KOPT-K1 (cell line): Measurements from ENCODE around the gene CEACAM6.
"Not testable (repeated sequence)": the region's sequence is repeated elsewhere in the genome, so short reads cannot be mapped to it uniquely, and the experiment has no call there.

ENCODE experiments used
- H3K27ac ChIP-seq: fragments of 200-600 bp; sonication (generic); 2 replicates; pipeline ENCODE4 v1.5.1; 2016; ENCODE audit warnings: antibody characterized with exemption, mild to moderate bottlenecking, low read depth, low read length; ENCODE audit not compliant: poor library complexity, severe bottlenecking
- H3K36me3 ChIP-seq: fragments of 200-600 bp; sonication (generic); 2 replicates; pipeline ENCODE4 v1.5.1; 2017; ENCODE audit warnings: antibody characterized with exemption, mild to moderate bottlenecking, low read length, moderate library complexity; ENCODE audit not compliant: insufficient read depth
- H3K9me3 ChIP-seq: fragments of 200-600 bp; sonication (generic); 2 replicates; pipeline ENCODE4 v1.5.1; 2017; ENCODE audit warnings: antibody characterized with exemption, low read length, mild to moderate bottlenecking; ENCODE audit not compliant: insufficient read depth, poor library complexity, severe bottlenecking

Gene CEACAM6

DNA sequence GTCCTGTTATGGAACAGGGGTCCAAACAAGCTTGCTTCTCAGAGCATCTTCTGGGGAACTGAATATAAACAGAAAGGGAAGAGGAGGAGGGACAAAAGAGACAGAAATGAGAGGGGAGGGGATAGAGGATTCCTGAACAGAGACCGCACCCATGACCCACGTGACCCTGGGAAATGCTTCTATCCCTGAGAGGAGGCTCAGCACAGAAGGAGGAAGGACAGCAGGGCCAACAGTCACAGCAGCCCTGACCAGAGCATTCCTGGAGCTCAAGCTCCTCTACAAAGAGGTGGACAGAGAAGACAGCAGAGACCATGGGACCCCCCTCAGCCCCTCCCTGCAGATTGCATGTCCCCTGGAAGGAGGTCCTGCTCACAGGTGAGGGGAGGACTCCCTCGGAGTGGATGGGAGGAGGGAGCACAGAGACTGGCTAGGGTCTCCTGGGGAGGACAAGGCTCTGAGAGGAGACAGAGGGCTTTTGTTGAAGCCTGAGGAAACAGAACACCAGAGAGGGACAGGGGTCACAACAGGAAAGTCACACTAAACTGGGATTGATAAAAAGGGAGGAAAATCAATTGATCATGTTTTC, at the start of gene CEACAM6:
Gene CEACAM6, plus strand, starts transcription at position 203 of the 586 bp plus-strand sequence. Its CDS starts 109 bp downstream, at position 312.
- no peaks in the 10 kb centered on the region for H3K9me3 ChIP-seq
- H3K36me3 ChIP-seq, result no peaks in the 10 kb centered on the region
- no peak within 1 kb of the TSS for H3K27ac ChIP-seq

DNA sequence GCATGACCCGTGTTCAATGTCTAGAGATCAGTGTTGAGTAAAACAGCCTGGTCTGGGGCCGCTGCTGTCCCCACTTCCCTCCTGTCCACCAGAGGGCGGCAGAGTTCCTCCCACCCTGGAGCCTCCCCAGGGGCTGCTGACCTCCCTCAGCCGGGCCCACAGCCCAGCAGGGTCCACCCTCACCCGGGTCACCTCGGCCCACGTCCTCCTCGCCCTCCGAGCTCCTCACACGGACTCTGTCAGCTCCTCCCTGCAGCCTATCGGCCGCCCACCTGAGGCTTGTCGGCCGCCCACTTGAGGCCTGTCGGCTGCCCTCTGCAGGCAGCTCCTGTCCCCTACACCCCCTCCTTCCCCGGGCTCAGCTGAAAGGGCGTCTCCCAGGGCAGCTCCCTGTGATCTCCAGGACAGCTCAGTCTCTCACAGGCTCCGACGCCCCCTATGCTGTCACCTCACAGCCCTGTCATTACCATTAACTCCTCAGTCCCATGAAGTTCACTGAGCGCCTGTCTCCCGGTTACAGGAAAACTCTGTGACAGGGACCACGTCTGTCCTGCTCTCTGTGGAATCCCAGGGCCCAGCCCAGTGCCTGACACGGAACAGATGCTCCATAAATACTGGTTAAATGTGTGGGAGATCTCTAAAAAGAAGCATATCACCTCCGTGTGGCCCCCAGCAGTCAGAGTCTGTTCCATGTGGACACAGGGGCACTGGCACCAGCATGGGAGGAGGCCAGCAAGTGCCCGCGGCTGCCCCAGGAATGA, 48.4 kb upstream of the CEACAM6 start:
- no peaks in the 10 kb centered on the region for H3K9me3 ChIP-seq
- no peaks in the 10 kb centered on the region for H3K36me3 ChIP-seq
- H3K27ac ChIP-seq, result no peak overlapping the region

DNA sequence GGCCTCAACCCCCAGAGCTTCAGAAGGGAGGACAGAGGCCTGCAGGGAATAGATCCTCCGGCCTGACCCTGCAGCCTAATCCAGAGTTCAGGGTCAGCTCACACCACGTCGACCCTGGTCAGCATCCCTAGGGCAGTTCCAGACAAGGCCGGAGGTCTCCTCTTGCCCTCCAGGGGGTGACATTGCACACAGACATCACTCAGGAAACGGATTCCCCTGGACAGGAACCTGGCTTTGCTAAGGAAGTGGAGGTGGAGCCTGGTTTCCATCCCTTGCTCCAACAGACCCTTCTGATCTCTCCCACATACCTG, 47.9 kb upstream of the CEACAM6 start:
- Histone ChIP-seq H3K36me3 (no peaks in the 10 kb centered on the region), H3K9me3 (no peaks in the 10 kb centered on the region), H3K27ac (no peak overlapping the region)

DNA sequence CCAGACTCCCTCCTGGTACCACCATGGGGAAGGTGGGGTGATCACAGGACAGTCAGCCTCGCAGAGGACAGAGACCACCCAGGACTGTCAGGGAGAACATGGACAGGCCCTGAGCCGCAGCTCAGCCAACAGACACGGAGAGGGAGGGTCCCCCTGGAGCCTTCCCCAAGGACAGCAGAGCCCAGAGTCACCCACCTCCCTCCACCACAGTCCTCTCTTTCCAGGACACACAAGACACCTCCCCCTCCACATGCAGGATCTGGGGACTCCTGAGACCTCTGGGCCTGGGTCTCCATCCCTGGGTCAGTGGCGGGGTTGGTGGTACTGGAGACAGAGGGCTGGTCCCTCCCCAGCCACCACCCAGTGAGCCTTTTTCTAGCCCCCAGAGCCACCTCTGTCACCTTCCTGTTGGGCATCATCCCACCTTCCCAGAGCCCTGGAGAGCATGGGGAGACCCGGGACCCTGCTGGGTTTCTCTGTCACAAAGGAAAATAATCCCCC, 47.4 kb upstream of the CEACAM6 start:
- Histone ChIP-seq H3K9me3 (no peaks in the 10 kb centered on the region), H3K36me3 (no peaks in the 10 kb centered on the region)

DNA sequence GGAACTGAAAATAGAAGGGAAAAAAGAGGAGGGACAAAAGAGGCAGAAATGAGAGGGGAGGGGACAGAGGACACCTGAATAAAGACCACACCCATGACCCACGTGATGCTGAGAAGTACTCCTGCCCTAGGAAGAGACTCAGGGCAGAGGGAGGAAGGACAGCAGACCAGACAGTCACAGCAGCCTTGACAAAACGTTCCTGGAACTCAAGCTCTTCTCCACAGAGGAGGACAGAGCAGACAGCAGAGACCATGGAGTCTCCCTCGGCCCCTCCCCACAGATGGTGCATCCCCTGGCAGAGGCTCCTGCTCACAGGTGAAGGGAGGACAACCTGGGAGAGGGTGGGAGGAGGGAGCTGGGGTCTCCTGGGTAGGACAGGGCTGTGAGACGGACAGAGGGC, 46.8 kb upstream of the CEACAM6 start, which contains the start of gene CEACAM5:
Gene CEACAM5, plus strand, starts transcription at position 146 of the 400 bp plus-strand sequence. Its CDS starts 106 bp downstream, at position 252.
- Histone ChIP-seq H3K36me3 (no peaks in the 10 kb centered on the region), H3K9me3 (no peaks in the 10 kb centered on the region), H3K27ac (no peak within 1 kb of the TSS)

More for the DNA sequence above, 47.4 kb upstream of the CEACAM6 start:
- no peak overlapping the region for H3K27ac ChIP-seq

DNA sequence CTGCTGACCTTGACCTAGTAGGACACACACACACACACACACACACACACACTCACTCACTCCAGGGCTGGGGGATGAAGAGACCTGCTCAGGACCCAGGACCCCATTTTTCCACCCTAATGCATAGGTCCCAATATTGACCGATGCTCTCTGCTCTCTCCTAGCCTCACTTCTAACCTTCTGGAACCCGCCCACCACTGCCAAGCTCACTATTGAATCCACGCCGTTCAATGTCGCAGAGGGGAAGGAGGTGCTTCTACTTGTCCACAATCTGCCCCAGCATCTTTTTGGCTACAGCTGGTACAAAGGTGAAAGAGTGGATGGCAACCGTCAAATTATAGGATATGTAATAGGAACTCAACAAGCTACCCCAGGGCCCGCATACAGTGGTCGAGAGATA, 45.8 kb upstream of the CEACAM6 start:
- not testable (repeated sequence) for H3K27ac ChIP-seq, H3K36me3 ChIP-seq, H3K9me3 ChIP-seq

DNA sequence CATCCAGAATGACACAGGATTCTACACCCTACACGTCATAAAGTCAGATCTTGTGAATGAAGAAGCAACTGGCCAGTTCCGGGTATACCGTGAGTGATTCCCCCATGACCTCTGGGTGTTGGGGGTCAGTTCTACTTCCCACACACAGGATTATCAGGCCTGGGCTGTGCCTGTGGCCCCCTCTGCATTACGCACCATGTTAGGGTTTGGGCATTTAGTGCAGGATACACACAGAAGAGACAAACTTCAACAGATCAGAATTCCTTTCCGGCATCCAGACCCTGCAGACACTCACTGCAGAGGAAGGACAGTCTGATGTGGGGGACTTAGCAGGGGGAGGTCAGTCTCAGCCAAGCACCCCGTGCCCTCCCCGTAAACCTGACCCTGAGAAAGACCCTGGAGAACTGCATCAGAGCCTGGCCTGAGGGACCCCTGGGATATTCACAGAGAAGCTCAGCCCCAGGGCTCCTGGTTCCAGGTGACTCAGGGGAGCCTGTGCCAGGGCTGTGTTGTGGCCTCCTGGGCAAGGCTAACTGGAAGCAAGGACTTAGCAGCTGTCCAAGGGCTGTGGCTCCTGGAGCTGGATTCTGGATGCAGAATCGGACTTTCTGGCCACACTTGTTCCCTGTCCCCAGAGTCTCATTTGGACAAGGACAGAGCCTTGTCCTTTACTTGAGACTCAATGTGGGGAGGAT, 45.2 kb upstream of the CEACAM6 start:
- H3K27ac ChIP-seq, result no peak overlapping the region
- no peaks in the 10 kb centered on the region for H3K36me3 ChIP-seq
- H3K9me3 ChIP-seq, result no peaks in the 10 kb centered on the region

DNA sequence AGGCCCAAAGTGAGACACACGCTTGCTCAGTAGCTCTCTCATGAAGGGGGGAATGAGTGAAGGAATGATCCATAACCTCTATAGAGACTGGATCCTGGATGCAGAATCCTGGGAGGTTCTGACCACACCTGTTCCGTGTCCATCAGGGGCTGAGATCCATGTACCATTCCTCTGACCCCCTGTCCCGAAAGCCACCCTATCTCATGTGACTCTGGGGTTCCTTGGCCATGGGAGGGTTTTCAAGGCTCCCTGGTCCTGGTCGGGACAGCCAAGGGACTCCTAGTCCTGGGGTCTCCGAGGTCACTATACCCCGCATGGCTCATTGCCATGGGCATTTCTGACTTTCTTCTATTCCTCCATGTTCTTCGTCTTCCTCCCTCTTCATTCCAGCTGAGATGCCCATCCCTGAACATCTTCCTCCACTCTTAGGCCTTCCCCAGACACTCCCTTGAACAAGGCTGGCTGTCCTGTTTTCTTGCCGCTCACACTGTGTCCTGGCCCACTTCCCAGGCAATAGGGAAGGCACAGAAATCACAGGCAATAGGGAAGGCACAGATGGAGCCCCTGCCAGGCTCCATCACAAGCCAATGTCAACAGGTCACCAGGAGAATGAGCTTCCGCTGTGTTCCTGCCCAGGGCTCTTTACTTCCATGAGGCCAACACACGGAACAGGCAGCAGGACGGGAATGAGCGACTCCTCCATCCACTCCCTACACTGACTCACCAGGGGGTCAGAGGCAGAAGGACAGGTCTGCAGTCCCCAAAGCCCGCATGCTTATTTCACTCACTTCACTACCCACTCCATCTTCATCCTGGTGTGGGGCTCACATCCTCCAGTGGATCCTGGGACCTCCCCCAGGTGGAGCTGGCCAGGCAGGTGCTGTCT, 43.7 kb upstream of the CEACAM6 start:
- H3K27ac ChIP-seq, result no peak overlapping the region
- H3K36me3 ChIP-seq, result no peaks in the 10 kb centered on the region
- H3K9me3 ChIP-seq, result no peaks in the 10 kb centered on the region

DNA sequence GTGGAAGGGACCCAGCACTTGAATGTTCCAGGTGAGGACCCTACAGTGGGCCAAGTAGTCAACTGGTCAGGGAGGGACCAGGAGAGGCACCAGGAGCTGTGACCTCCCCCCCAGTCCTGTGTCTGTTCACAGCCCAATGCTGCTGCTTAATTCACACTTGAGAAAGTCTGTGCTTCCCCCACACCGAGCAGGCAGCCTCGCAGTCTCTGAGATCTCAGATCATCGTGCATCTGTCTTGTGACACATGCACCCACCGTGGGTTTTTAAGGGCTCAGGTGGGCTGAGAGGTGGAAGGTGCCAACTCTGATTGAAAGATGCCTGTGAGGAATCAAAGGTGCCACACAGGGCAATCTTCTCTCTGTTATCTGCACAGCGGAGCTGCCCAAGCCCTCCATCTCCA, 40.7 kb upstream of the CEACAM6 start:
- H3K36me3 ChIP-seq, result no peaks in the 10 kb centered on the region
- no peaks in the 10 kb centered on the region for H3K9me3 ChIP-seq
- H3K27ac ChIP-seq, result no peak overlapping the region

DNA sequence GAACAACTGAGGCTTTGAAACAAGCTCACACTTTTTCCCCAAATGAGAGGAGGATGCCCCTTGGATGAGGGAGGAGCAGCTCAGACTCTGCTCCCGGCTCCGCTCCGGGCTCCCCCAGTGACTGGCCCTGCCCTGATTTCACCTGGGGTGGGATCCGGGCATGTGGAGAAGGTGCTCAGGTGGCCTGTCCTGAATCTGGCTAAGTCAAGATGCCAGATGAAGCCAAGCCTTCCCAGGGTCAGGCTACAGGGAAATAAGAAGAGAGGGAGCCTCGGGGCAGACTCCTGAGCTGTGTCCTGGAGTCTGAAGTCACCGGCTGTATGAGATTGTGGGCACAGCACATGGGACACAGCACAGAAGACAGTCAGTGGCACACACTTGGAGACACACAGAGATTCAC, 36.6 kb upstream of the CEACAM6 start:
- H3K27ac ChIP-seq, result no peak overlapping the region
- no peaks in the 10 kb centered on the region for H3K9me3 ChIP-seq
- no peaks in the 10 kb centered on the region for H3K36me3 ChIP-seq

DNA sequence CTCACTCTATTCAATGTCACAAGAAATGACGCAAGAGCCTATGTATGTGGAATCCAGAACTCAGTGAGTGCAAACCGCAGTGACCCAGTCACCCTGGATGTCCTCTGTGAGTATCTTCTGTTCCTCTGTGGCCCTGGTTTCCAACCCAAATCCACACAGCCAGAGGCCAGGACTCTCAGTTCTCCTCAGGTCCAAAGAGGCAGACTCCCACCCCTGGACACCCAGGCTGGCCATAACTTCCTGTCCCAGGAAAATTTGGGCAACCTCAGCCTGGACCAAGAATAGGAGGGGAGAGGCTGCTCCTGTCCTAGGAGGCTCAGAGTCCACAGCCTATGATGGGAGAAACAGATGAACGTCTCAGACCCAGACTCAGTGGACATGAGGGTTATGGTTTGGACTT, 35.2 kb upstream of the CEACAM6 start:
- Histone ChIP-seq H3K36me3 (no peaks in the 10 kb centered on the region), H3K9me3 (no peaks in the 10 kb centered on the region), H3K27ac (no peak overlapping the region)

DNA sequence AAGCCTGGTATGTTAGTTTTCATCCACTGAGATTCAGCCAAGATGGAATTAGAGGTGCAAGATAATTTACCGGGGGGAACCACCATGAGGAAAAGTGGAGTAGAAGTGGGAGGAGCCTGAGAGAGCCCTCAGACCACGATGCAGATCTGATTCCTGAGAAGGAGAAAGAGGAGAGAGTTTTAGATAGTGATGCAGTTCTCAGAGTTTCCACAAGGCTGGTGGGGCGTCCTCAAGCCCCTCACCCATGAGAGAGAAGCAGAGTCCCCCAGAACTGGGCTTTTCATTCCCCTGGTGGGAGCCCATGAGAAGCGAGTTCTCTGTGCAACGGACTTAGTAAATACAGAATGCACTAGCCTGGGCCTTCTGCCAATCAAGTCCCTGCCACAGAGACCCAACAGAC, 28.8 kb upstream of the CEACAM6 start:
- H3K9me3 ChIP-seq, result no peaks in the 10 kb centered on the region
- no peaks in the 10 kb centered on the region for H3K36me3 ChIP-seq
- no peak overlapping the region for H3K27ac ChIP-seq

DNA sequence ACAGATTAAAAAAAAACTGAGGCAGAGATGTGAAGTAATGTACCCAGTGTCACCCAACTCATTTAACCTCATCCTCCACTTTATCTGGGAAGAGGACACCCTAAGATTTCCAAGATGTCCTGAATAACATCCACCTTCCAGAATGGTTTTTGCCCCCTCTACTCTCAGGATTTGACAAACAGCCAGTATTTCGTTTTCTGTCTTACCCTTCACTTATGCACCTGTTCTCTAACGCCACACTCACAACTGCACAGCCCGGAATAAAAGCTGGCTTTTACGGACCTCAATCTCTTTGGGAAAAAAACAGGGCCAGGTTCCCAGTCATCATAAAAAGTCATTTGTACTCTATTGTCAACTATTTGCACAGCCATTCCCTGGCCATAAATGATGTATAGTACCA, 21.2 kb upstream of the CEACAM6 start:
- no peak overlapping the region for H3K27ac ChIP-seq
- H3K9me3 ChIP-seq, result no peaks in the 10 kb centered on the region

DNA sequence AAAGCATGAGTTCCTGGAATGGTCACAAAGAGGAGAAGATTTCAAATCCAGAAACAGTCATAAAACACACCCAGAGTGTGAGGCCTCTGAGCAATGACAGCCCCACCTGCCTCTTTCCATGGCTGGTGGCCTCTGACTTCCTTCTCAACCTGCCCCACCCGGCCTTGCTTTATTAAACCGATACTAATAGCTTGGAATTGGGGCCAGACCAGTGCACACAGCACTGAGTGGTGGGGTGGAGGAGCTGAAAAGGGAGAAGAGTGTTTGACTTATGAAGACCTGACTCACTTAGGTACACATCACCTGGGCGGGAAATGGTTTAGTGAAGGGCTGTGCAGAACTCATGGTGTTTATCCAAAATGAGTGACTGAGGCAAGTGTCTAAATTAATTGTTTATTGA, 20.7 kb upstream of the CEACAM6 start:
- no peaks in the 10 kb centered on the region for H3K36me3 ChIP-seq
- H3K9me3 ChIP-seq, result no peaks in the 10 kb centered on the region
- no peak overlapping the region for H3K27ac ChIP-seq

More for the DNA sequence above, 21.2 kb upstream of the CEACAM6 start:
- H3K36me3 ChIP-seq, result no peaks in the 10 kb centered on the region
